Psoas muscle (tissue), 8 donors: ENCODE data around the gene ABCB9. TPM values are rescaled to one million over a fixed set of nuclear protein-coding genes. Genes with fewer than 3 reads are reported as not detected.

Experiments used
- ATAC-seq, 4 donors: fragments of 200-7000 bp; cut with Tn5 transposase; one replicate each; pipeline ENCODE4 v1.9.1; 2020; ENCODE audit warnings: moderate library complexity in 3 of 4, mild to moderate bottlenecking in 2 of 4
- DNase-seq, 2 donors: peaks; one replicate each; pipeline ENCODE4 v3.0.0-alpha.2; 2020
- H3K27ac ChIP-seq: fragments of 200-600 bp; one replicate; pipeline ENCODE4 v1.8.0; 2022
- H3K27me3 ChIP-seq, 3 donors: fragments of 200-600 bp in 1 of 3; one replicate each; pipeline versions ENCODE4 v1.6.1 to v1.8.0; 2013 to 2022; ENCODE audit warnings: low read length in 2 of 3, mild to moderate bottlenecking in 2 of 3, moderate library complexity in 1 of 3; ENCODE audit not compliant: insufficient read depth in 3 of 3
- H3K36me3 ChIP-seq, 2 donors: fragments of 200-600 bp in 1 of 2; one replicate each; pipeline versions ENCODE4 v1.6.1 to v1.8.0; 2013 to 2022; ENCODE audit warnings: low read depth in 1 of 2, mild to moderate bottlenecking in 1 of 2, moderate library complexity in 1 of 2; ENCODE audit not compliant: insufficient read depth in 1 of 2
- H3K4me1 ChIP-seq: fragments of 200-600 bp; one replicate; pipeline ENCODE4 v1.8.0; 2022
- H3K4me3 ChIP-seq: fragments of 200-600 bp; one replicate; pipeline ENCODE4 v1.8.0; 2022; ENCODE audit warnings: mild to moderate bottlenecking
- H3K9me3 ChIP-seq: fragments of 200-600 bp; one replicate; pipeline ENCODE4 v1.8.0; 2022
- WGBS, 3 donors: extraction: QIAGEN DNeasy Blood & Tissue Kit; methylation state at CpG; one replicate each; pipeline versions ENCODE4 v1.1.6 to v1.1.7; 2013; 5-methylcytosine and 5-hydroxymethylcytosine counted together
- intact Hi-C, 2 donors: fragments of 100-400 bp; cut with DNase I; formaldehyde crosslinking; loops; one replicate each; pipeline versions ENCODE4 v1.11.0 to v1.14.2; 2022
- polyA plus RNA-seq, 3 donors: library from polyadenylated mRNA; stranded (reverse); fragments of 200-250 nt; gene quantifications; one replicate each; pipeline ENCODE4 v1.2.3, GENCODE V29; 2013
- total RNA-seq, 4 donors: library from RNA; stranded (reverse); fragmentation: NEBNext Ultra II Directional in 2 of 4; extraction: Animal tissue kit (Norgen Biotek cat#: 25700) in 2 of 4; gene quantifications; one replicate each; pipeline versions ENCODE4 v1.2.1 to v1.2.4, GENCODE V29; 2021 to 2023
- TF ChIP-seq, protein P1 (sequence below): fragments of 200-600 bp; IDR thresholded peaks from one replicate; pipeline ENCODE4 v1.8.0; 2022; ENCODE audit warnings: antibody characterized with exemption
- donor health status: healthy with polysubstance abuse.
- donor health status: DM: no; HTN: no; CAD: no; lungs with moderate emphysema.
- donor health status: Bipolar disorder and iron deficiency.
- donor health status: healthy.
- donor health status: DM: yes; HTN: yes; CAD: no.
- donor health status: DM: no; HTN: no; CAD: no.
- donor health status: DM: no; HTN: no; CAD: no.
- donor health status: DM: yes; HTN: yes; CAD: no.

ABCB9 gene
- total and polyA plus RNA-seq, 7 donors: 0.47 to 1.1 (median 0.62) TPM

DNA sequence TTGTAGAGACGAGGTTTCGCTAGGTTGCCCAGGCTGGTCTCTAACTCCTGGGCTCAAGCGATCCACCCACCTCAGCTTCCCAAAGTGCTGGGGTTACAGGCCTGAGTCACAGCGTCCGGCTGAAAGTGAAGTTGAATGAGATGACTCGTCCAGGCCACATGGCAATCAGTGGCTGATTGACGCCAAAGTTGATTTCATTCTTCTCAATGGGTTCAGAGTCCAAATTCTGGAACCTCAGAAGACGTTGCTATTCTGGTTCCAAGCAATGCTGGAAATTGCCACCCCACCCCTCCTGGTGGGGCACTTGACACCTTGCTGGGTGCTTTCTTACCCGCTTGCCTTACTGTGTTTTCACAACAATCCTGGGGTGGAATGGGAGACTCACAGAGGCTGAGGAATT, 14.9 kb downstream of the ABCB9 start:
- TF ChIP-seq, protein P1, sequence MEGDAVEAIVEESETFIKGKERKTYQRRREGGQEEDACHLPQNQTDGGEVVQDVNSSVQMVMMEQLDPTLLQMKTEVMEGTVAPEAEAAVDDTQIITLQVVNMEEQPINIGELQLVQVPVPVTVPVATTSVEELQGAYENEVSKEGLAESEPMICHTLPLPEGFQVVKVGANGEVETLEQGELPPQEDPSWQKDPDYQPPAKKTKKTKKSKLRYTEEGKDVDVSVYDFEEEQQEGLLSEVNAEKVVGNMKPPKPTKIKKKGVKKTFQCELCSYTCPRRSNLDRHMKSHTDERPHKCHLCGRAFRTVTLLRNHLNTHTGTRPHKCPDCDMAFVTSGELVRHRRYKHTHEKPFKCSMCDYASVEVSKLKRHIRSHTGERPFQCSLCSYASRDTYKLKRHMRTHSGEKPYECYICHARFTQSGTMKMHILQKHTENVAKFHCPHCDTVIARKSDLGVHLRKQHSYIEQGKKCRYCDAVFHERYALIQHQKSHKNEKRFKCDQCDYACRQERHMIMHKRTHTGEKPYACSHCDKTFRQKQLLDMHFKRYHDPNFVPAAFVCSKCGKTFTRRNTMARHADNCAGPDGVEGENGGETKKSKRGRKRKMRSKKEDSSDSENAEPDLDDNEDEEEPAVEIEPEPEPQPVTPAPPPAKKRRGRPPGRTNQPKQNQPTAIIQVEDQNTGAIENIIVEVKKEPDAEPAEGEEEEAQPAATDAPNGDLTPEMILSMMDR: no peak
- H3K36me3 ChIP-seq: no peaks in the 10 kb centered on the region
- intact Hi-C loops: no loop called here
- H3K4me3 ChIP-seq: no peak overlapping the region
- peaks cover 4% of the 10 kb centered on the region for H3K4me1 ChIP-seq
- DNase-seq (no peak), ATAC-seq (no peak)
- H3K27ac ChIP-seq: no peak overlapping the region
- 87 to 91% (median 88%) methylated on average over 9 of the region's 9 CpGs for WGBS, 3 donors
- no peaks in the 10 kb centered on the region for H3K9me3 ChIP-seq
- no peaks in the 10 kb centered on the region for H3K27me3 ChIP-seq

DNA sequence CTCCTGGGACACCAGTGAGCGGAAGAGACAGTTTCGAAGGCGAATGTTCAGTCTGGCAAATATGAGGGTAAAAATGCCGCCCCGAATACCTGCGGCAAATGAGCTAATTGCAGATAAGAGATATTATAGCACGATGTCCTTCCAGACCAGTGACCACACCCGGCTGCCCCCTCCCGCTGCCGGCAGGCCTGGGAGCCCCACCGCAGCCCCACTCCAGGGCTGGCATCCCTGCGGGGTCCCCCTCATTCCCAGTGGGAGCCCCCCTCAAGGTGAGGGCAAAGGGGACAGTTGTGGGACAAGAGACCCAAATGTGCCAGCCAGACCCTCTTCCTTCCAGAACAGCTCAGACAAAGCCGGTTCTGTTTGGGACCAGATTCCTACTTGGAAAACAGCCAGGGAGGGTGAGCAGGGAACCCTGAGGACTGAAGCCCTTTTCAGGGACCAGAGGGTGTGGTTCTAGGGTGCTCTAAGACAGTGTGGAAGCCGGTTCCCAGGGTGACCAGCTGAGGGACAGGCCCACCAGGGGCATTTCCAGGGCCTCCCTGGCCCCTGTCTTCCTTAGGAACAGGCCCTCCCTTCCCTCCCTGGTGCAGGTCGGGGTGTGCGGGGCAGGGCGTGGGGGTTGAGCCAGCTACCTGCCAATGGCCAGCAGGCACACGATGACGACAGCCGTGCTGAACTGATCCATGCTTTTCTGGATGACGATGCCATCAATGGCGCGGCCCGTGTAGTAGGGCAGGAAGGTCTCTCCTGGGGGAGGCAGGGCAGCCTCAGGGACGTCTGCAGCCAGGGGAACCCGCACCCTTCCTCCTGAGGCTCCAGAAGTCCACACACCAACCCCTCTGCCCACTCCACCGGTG, 16.2 kb downstream of the ABCB9 start:
- DNase-seq: no peak

DNA sequence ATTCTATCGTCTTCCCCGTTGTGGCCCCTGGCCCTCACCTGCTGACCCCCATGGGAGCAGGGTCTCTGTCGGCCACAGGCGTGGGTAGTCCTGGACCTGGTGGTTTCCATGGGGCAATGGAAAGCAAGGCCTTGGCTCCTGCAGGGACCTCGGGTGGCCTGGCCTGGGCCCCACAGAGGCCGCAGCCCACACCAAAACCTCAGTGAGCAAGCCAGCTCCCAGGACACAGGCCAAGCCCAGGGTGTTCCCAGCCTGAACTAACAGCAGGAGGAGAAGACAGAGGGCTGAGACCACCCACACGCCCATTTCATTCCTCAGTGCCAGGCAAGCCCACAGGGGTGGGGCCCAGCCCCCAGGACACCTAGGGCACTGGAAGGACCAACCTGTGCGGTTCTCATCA, 16.9 kb downstream of the ABCB9 start:
- WGBS, 3 donors: 76 to 84% (median 84%) methylated on average over 8 of the region's 8 CpGs
- Histone ChIP-seq H3K36me3 (no peaks in the 10 kb centered on the region), H3K27me3 (no peaks in the 10 kb centered on the region), H3K27ac (no peak overlapping the region), H3K4me1 (peaks cover 4% of the 10 kb centered on the region), H3K9me3 (no peaks in the 10 kb centered on the region), H3K4me3 (no peak overlapping the region)
- DNase-seq (peak in 1 of 2 donors; percentile 47), ATAC-seq (no peak)
- intact Hi-C loops: no loop called here
- TF ChIP-seq, protein P1: no peak

More for the DNA sequence above, 16.2 kb downstream of the ABCB9 start:
- Histone ChIP-seq H3K27ac (no peak overlapping the region), H3K4me3 (no peak overlapping the region), H3K27me3 (no peaks in the 10 kb centered on the region), H3K9me3 (no peaks in the 10 kb centered on the region), H3K4me1 (peaks cover 4% of the 10 kb centered on the region), H3K36me3 (no peaks in the 10 kb centered on the region)
- intact Hi-C loops: no loop called here
- TF ChIP-seq, protein P1: no peak
- WGBS, 3 donors: 86 to 90% (median 86%) methylated on average over 24 to 27 of the region's 27 CpGs
- ATAC-seq: no peak

DNA sequence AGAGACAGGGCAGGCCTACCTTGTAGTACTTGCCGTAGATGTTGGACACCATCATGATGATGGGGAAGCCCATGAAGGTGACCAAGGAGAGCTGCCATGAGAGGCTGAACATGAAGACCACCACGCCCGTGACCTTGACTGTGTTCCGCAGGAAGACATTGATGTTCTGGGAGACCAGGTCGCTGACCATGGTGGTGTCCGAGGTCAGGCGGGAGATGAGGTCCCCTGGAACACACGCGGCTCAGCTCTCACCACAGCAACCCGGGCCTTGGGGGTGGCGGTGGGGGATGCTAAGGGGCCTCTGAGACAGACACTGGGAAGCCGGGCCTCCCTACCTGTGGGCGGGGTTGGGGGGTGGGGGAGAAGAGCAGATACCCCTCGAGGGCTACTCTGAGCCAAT, 17.7 kb downstream of the ABCB9 start:
- H3K4me1 ChIP-seq: peaks cover 4% of the 10 kb centered on the region
- 92 to 96% (median 95%) methylated on average over 12 to 14 of the region's 14 CpGs for WGBS, 3 donors

More for the DNA sequence above, 17.7 kb downstream of the ABCB9 start:
- Histone ChIP-seq H3K36me3 (no peaks in the 10 kb centered on the region), H3K27ac (no peak overlapping the region), H3K9me3 (no peaks in the 10 kb centered on the region), H3K27me3 (no peaks in the 10 kb centered on the region), H3K4me3 (no peak overlapping the region)
- no peak for DNase-seq
- intact Hi-C loops: no loop called here
- TF ChIP-seq, protein P1: no peak
- ATAC-seq: no peak
